CD4-positive, alpha-beta T cell treated with Interferon gamma for 1 hour (primary cell): ENCODE data around the gene CACNA1C.
"Not testable (repeated sequence)": the region's sequence is repeated elsewhere in the genome, so short reads cannot be mapped to it uniquely, and the experiment has no call there.

Experiments
- DNase-seq: peaks from one replicate; pipeline ENCODE4 v3.0.0-alpha.2; 2020

CACNA1C gene

DNA sequence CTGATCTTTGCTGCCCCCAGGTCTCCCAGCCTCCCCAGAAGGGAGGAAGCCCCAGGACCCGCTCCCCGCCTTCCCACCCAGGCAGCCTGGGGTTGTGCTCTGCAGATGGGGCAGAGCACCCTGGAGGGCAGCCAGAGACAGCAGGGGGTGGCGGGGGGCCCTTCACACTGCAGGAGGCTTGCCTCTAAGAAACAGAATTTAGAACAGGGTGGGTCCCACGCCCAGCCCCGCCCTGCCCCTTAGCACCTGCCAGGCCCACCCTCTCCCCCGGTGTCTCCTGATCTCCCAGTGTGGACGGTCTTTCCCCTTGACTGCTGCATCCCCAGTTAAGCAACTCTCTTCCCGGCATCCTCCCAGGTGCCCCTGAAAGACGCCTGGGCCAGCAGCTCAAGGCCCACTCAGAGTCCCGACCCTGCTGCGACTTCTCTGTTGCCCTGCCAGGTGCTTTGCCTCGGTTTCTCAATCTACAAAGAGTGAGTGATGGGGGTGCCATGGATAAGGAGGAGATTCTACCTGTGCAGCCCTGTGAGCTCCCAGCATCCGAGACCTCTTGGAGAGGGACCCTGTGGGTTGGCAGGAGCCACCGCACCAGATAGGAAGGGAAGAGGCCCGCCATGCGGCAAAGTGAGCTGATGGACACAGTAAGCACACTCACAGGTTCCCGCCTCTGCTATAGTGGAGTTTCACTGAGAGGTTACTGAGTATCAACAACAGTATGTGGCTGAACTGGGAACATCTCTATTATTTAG, 414.8 kb downstream of the CACNA1C start:
- DNase-seq = no peak

DNA sequence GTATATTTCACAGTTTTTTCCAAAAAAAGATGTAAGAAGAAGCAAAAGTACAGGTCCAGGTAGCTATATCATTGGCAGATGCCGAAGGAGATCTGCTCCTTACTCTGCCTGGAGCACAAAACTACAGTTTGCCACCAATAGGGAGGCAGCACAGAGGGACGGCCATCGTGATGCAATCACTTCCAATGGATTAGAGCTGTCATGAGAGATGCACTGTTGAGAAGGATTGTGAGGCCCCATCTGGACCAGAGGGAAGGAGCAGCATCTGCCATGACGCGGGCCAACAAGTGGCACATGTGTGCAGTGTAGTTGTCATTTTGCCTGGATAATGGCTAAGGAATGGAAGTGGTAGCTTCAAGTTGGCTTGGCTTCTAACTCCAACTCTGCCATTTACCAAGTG, 423.2 kb downstream of the CACNA1C start:
- DNase-seq = no peak

DNA sequence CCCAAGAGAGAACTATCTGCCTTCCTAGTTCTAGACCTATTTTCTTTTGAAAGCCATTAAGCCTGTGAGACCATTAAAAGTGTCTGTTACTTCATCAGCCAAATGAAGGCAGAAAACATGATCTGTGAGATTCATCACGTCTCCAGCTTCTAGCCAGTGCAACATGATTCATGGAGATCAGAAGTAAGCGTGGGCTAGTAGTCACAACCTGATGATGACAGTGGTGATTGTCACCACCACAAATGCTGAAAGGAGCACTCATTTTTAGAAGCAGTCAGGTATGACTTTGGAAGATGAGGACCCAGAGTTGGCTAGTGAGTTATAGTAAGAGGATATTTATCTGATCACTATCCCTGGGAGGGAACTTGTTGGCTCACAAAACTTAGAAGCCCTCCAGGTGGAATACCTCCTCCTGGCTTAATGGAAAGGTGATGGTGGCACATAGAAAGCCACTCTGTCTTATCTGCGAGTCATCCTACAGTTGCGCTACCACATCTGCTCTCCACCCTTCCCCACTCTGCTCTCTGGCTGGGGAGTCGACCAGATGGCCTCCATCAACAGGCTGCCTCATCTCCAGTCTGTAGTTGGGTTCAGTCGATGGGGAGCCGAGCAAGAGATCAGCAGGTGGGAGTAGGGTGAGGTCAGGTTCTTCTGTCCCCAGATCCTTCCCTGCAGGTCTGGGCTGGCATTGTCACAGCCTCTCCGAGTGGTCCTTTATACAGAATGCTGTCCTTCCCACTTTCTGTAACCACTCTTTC, 424.4 kb downstream of the CACNA1C start:
- DNase-seq = no peak

DNA sequence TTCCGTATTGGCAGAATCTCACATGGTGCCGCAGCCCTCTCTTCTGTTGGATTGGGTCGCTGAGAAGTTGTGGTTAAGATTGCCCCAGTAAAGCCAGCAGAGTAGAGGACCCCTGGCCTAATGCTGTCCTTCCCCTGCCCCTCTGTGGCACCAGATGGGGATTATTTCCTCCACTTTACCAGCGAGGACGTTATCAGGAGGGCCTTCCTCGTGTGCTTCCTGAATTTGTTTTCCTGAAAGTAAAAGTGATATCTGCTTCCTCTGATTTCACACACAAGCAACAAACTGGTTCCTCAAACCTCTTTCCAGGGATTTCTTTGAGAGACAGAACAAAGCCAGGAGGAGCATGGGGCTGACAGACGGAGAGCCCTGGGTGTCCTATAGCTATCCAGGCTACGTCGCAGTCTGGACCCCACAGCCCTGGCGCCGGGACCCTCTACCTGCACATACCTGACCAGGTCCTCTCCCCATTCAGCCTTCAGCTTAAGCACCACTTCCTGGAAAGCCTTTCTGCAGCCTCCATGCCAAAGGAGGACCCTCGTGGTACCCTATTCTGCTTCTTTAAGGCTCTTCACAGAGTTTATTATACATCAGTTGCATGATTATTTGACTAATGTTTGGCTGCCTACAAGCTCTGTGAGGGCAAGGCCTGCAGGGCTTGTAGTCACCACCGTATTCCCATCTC, 427.2 kb downstream of the CACNA1C start:
- no peak for DNase-seq

DNA sequence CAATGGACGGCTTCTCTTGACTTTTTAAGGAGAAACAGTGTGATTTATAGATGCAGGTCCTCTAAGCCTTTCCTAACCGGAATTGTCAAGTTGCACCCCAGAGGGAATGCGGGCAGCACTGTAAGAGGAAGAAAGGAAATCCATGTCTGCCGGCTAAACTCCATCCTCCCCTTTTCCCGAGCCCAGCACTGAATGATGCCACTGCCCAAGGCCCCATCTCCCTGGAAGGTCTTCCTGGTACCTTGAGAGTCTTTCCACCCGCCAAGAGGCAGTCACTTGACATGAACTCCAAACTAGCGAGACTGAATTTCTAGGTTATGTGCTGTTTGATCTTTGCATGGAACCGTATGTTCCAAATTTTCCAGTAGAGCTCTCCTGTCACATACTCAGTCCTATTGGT, 428.6 kb downstream of the CACNA1C start:
- no peak for DNase-seq

DNA sequence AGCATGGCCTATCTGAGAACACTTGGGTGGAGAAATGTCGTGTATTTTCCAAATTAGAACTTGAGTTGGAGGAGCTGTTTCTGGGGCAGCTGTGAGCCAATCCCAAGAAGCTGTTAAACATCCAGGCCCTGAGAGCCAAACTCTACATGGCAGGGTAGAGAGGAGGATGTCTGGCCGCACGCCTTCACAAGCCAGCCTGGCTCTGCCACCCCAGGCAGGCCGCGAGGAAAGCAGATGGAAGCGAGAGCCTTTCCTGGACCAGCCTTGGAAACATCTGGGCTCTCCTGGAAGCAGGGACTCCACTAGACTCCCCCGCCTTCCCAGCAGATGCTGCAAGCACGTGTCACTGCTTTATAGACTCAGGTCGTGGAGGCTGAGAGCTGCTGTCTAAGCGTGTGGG, 429.2 kb downstream of the CACNA1C start:
- no peak for DNase-seq

DNA sequence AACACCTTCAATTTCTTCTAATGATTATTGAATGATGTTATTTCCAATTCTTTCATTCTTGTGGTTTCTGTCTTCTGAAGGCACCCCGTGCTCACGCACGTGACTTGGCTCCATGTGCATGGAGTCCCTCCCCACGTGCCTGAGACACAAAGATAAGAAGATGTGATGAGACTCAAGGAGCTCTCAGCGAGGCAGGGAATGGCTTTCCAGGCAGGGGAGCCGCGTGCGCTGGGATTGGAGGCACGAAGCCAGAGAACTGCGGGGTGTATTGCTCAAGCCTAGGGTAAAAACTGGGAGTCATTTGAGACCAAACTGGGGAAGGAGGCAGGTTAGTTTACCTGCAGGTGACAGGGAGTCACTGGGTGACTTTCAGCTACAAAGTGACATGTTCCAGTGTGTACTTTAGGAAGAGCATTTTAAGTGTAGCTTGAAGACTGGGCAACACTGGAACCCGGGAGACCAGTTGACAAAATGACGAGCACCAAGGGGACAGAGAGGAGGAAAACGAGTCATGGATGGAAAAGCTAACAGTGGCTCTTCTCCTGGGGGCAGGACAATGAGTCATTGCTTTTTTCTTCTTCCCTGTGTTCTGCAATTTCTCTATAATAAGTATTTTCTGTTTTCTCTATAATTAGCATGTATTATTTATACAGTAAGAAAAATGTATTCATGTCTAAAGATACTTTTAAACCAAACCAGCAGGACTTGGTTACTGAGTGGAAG, 430.3 kb downstream of the CACNA1C start:
- DNase-seq = no peak

DNA sequence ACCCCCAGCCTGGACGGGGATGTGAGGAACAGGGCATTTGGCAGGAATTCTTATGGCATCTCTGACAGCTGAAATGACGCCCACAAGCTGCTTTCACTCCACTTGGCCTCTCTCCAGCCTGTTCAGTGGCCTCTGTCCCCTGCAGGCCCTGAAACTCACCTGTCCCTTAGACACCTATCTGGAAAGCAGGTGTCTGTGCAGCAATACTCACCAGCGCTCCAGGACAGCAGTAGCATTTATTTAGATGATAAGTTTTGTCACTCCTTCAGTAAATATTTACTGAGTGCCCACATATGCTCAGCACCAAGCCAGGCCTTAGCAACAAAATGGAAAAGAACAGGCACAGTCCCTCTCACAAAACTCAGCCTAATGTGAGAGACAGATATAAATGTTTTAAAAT, 430.9 kb downstream of the CACNA1C start:
- DNase-seq = no peak

DNA sequence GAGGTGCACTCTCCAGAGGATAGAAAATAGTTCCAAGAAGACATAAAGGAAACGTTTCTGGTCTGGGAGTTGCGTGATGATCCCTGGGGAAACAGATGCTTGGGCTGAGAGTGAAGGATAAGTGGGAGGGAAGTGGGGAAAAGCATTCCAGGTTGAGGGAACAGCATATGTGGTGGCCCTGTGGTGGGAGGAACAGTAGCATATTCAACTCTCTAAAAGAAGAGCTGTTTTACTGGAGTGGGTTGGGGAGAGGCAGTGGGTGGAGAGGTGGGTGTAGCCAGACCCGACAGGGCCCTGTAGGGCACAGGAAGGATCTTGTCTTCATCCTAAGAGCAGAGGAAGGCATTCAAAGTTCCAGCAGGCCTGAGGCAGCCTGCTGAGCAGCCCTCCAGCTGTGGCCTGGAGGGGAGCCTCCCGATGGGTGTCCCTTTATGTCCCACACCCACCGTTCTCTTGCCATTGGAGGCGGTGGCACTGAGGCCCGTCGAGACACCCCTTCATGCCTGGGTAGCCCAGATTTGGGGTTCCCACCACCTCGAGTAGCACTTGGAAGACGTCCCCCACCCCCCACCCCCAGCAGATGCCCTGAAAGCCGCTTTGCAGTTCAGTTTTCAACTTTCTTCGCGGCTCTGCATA, 431.5 kb downstream of the CACNA1C start:
- no peak for DNase-seq

DNA sequence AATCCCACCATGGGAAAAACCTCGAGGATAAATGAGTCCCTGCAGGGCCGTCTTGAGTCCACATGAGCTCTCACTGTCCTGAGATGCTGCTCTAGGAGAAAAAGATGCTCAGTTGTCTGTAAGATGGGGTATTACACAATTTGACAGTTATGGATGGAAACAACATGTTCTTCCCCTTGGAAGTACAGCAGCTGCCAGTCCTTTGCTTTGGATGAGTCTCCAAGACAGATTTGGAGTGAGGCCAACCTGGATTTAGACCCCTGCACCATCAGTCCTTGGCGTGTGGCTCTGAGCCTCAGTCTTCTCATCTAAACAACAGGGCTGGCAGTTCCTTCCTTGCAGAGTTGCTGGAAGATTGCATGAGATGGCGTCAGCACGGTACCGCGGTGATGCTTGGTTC, 432.9 kb downstream of the CACNA1C start:
- no peak for DNase-seq

DNA sequence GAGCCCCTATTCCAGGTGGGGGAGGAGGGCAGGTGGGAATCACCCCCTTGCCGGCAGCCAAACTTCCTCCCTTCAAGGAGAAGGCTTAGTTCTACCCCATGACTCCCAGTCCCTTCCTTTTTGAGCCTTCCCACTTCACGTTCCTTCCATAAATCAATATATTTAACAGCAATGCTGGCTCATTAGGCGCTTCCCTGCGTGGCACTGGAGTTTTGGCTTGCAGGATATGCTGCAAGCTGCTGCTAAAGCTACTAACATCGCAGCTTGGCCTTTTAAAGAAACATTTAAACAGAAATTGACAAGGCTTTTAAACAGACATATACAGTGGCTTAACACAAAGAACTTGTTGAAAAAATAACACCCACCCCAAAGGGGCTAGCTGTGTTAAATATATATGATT, 434.0 kb downstream of the CACNA1C start:
- DNase-seq = no peak

DNA sequence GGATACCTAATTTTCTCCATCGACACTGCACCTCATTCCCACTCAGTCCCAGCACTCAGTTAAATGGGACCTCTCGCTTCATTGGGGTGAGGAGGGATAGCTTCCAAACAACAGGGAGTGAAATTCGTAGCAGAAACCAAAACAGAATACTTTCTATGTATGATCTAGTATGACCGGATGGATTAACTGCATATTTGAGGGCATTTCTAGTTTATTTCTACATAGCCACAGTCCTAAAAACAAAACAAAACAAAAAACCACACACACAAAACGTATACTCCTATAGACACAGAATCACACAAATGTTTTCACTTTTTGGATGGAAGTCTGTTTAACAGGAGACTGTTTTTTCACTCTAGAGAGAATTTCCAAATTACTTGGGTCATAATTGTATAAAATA, 434.5 kb downstream of the CACNA1C start:
- no peak for DNase-seq

DNA sequence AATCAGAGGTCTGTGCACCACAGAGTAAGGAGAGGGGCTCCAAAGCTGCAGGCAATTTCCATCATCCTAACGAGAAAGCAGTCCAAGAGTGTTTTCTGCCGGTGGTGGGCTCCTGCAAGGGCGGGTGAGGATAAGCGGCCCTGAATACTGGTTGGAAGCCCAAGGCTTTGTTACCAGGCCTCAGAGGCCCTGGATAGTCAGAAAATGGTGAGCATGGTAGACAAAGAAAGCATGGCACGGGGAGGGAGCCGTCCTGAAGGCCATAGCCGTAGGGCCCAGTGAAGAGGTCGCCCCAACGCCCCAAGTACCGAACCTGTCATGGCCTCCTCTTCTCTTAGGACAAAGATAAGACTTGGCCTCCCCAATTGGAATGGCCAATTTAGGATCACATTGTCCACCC, 435.3 kb downstream of the CACNA1C start:
- no peak for DNase-seq

DNA sequence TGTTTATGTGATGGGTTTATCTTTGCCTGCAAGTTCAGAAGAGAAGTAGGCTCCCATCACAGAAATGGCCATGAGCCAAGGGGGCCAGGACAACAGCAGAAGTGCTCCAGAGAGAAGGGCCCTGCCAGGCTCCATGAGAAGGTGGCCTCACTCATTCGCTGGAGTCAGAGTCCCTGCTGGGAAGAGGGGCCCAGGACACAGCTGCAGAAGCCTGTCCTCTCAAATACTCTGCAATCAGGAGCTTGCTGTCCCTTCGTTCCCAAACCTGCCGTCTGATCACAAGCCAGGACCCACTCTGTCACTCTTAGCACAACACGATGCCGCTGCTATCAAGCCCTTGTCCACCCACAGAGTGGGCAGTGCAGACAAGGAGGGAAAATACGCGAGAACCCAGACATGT, 435.8 kb downstream of the CACNA1C start:
- no peak for DNase-seq

DNA sequence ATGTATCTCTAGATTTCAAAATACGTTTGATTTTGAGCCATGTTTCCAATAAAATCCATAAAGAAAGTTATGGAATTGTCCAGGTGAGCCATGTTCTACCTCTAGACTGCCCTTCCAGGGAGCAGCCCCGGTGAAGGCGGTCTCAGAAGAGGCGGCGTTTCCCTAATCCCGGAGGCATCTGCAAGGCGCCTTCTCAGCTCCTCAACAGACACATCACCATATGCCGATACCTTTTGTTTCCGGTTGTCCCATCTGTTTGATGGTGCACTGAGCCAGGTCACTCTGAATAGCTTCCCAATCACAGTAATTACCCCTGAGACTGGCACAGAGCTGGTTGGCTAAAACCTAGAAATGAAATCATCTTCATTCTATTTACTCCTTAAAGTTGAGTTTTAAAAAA, 436.5 kb downstream of the CACNA1C start:
- no peak for DNase-seq

DNA sequence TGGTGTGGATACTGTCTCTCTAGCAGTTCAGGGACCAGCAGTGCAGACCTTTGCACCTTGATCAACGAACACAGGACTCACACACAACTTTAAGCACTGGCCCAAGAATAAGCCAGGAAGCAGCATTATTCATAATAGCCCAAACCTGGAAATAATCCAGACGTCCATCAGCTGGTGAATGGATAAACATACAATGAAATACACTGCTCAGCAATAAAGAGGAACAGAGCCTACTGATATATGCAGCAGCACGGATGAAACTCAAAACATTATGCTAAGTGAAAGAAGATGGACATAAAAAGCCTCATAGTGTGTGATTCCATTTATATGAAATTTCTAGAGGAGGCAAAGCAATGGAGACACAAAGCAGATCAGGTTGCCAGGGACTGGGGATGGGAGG, 438.0 kb downstream of the CACNA1C start:
- no peak for DNase-seq

DNA sequence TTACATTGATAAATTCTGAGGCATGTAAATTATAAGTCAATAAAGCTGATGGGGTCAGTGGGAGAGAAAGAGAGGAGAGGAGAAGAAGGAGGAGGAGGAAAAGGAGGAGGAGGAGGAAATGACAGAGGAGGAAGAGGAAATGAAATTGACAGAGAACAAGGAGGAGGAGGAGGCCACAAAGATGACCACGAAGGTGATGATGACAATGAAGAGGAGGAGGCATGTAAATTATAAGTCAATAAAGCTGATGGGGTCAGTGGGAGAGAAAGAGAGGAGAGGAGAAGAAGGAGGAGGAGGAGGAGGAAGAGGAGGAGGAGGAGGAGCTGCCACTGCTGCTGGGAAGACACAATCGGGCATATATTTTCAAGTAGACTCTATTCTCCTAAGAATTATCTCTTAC, 438.6 kb downstream of the CACNA1C start:
- DNase-seq = not testable (repeated sequence)

DNA sequence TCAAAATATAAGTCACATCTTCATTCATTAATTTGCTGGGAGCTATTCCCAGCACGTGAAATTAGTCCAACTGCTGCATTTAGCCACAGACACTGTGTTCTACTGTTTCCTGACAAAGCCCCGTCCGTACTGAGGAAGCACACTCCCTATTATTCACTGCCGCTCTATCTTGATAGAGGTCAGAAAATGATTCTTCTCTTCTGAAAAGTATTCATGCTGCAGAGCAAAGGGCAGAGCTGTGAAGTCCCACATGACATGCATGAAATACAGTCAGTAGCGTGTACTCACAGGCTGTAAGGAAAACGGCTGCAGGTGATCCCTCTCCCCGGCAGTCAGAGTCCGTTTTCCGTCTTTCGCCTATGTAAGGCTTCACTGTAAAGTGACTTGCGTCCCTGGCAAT, 439.4 kb downstream of the CACNA1C start:
- DNase-seq = no peak

DNA sequence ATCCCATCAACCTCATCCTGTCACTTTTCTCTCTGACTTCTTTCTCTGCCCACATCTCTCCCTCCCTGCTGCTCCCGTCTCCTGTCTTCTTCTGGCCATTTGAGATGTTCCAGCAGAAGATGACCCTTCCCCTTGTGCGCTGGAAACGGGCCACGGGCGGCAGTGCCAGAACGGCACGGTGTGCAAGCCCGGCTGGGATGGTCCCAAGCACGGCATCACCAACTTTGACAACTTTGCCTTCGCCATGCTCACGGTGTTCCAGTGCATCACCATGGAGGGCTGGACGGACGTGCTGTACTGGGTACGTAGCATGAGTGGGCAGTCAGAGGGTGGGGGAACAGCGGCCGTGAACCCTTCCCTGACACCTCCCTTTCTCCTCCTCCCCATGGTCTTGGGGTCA, 440.3 kb downstream of the CACNA1C start:
- no peak for DNase-seq

DNA sequence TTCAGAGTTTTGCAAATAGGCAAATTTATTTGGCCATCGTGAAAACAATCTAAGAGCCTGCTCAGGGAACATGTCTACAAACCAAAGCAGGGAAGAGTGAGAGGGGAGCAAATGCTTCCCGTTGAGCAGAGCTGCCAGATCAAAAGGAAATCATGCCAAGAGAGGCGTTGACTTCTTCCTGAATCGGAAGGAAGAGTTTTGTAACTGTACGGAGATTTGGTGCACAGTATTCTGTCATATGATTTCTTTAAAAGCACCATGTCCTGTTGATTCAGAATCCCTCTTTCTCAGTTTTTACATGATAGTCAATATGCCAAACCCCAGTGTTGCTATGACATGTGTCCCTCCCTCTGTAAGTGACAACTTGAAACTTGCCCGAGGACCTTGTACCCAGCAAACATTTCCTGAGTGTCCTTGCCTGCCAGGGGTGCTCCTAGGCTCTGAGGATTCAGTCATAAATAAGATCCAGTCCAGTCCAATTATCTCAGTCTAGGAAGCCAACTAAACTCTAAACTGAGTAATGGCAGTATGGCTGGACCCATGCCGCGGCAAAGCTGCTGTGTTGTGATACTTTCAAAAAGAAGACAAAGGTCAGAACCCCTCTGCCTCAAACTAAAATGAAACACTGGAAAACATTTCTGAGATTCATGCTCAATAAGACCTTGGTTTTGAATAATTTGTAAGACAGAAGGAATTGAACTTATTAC, 441.9 kb downstream of the CACNA1C start:
- no peak for DNase-seq

DNA sequence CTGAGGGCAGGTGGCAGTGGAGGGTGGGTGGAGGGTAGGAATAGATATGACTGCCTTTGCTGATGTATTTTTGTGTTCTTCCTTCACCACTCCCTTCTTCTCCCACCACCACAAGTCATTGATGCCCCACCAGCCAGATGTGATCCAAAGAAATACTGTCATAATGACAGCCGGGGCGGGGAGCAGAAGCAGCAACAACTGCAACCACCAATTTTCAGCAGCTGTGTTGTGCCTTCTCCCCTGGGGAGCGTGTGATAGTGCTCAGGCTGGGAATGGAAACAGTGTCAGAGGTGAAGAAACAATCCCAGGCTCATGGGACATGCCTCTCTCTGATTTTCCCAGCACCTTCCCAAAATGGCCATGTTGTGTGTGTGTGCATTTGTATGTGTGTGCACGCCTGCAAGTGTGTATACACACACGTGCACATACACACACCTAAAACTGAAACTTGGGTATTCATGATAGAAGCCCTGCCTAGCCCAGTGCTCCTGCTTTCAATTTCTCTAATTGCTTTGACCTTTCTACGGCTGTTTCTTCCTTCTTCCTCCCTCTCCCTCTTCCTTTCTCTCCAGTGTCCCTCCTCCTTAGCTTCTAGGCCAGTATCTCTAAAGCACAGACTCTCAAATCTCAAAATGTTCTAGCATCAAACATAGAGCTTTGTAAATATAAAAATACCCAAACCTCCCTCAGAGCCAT, 442.8 kb downstream of the CACNA1C start:
- DNase-seq = no peak
